Caco-2 (cell line): ENCODE results near the gene SMIM43. TPM values are rescaled to one million over a fixed set of nuclear protein-coding genes. Genes with fewer than 3 reads are reported as not detected.

Experiments
- BruUV-seq: library from RNA; stranded (reverse); fragments of 400-500 nt; replicated peaks from 2 replicates; lab custom pipeline; 2021; lab: Mats Ljungman, UMichigan
- CTCF ChIA-PET: fragments of 300-600 bp; sonication (Branson Sonifier 250); formaldehyde crosslinking; loops from one replicate; lab custom pipeline; 2022; ENCODE audit warnings: antibody characterized with exemption; lab: Charles Lee
- POLR2A ChIA-PET: fragments of 300-600 bp; sonication (Branson Sonifier 250); formaldehyde crosslinking; loops from one replicate; lab custom pipeline; 2022; ENCODE audit warnings: antibody characterized with exemption; lab: Charles Lee
- DNase-seq, 2 experiments: peaks; one replicate each; pipeline versions ENCODE4 v3.0.0 to v3.0.0-alpha.2; 2020 to 2022
- H3K27me3 ChIP-seq: replicated peaks from 2 replicates; pipeline ENCODE4 v1.6.0; 2011; ENCODE audit warnings: low read length; ENCODE audit not compliant: control insufficient read depth, insufficient read depth
- H3K36me3 ChIP-seq: 2 replicates; pipeline ENCODE4 v1.5.1; 2011; ENCODE audit warnings: low read length; ENCODE audit not compliant: control insufficient read depth, insufficient read depth
- H3K4me1 ChIP-seq: fragments of 250-450 bp; sonication (Bioruptor Pico); 2 replicates; pipeline ENCODE4 v1.5.1; 2020; ENCODE audit warnings: mild to moderate bottlenecking
- H3K4me3 ChIP-seq: 2 replicates; pipeline ENCODE4 v1.5.1; 2011; ENCODE audit warnings: low read depth, mild to moderate bottlenecking, control low read depth, low read length
- H3K9me3 ChIP-seq: fragments of 250-450 bp; sonication (Bioruptor Pico); 2 replicates; pipeline ENCODE4 v1.5.1; 2020; ENCODE audit warnings: mild to moderate bottlenecking, moderate library complexity
- H3K27ac Mint-ChIP-seq: one replicate; pipeline ENCODE4 v1.8.0; 2022; ENCODE audit warnings: mixed read lengths; ENCODE audit not compliant: unreplicated experiment
- H3K27me3 Mint-ChIP-seq: one replicate; pipeline ENCODE4 v1.8.0; 2022; ENCODE audit warnings: mixed read lengths; ENCODE audit not compliant: insufficient read depth, unreplicated experiment
- H3K36me3 Mint-ChIP-seq: one replicate; pipeline ENCODE4 v1.8.0; 2022; ENCODE audit warnings: mild to moderate bottlenecking, mixed read lengths; ENCODE audit not compliant: insufficient read depth, unreplicated experiment
- H3K4me1 Mint-ChIP-seq: one replicate; pipeline ENCODE4 v1.8.0; 2022; ENCODE audit warnings: low read depth, mixed read lengths; ENCODE audit not compliant: unreplicated experiment
- H3K4me3 Mint-ChIP-seq: one replicate; pipeline ENCODE4 v1.8.0; 2022; ENCODE audit warnings: mild to moderate bottlenecking, moderate library complexity, mixed read lengths; ENCODE audit not compliant: unreplicated experiment
- H3K9me3 Mint-ChIP-seq: one replicate; pipeline ENCODE4 v1.8.0; 2022; ENCODE audit warnings: mixed read lengths; ENCODE audit not compliant: unreplicated experiment
- CTCF ChIP-seq, 2 experiments: fragments of 200-600 bp in 1 of 2; IDR thresholded peaks; 1 replicate in 1 of 2; 2 replicates in 1 of 2; pipeline versions ENCODE4 v1.5.1 to v1.8.0; 2011 to 2022; ENCODE audit warnings: antibody characterized with exemption in 1 of 2, control low read depth in 1 of 2, inconsistent platforms in 1 of 2, low read depth in 1 of 2, low read length in 1 of 2, mild to moderate bottlenecking in 1 of 2, moderate library complexity in 1 of 2; ENCODE audit not compliant: insufficient read depth in 1 of 2, severe bottlenecking in 1 of 2, unreplicated experiment in 1 of 2
- intact Hi-C: fragments of 100-400 bp; cut with micrococcal nuclease; formaldehyde crosslinking; loops from one replicate; pipeline ENCODE4 v1.10.0; 2022; ENCODE audit not compliant: unreplicated experiment
- total RNA-seq: library from RNA; stranded (reverse); gene quantifications from 2 replicates; pipeline ENCODE4 v1.2.3, GENCODE V29; 2022

SMIM43 gene
- total RNA-seq, 1 experiment from 2014 or later: not detected

GRCh38 chr4:121796283-121796682 lies 31.3 kb upstream of the SMIM43 start:
- Mint-ChIP-seq H3K9me3 (no peaks in the 10 kb centered on the region), H3K4me3 (no peak overlapping the region), H3K36me3 (peaks cover 8% of the 10 kb centered on the region), H3K27ac (no peak overlapping the region), H3K27me3 (no peaks in the 10 kb centered on the region), H3K4me1 (peaks cover 17% of the 10 kb centered on the region)
- DNase-seq: no peak
- intact Hi-C loops: loop anchor here (5.0 kb wide), 1 partner anchor 891 kb away; no protein-coding TSS in a partner anchor
- H3K4me3 ChIP-seq: no peak overlapping the region
- no peaks in the 10 kb centered on the region for H3K9me3 ChIP-seq
- no peak for TF ChIP-seq CTCF (IDR thresholded peaks at IDR 0.05; ENCODE audit: insufficient read depth in 1 of 2, low read depth in 1 of 2, low read length in 1 of 2, severe bottlenecking in 1 of 2, unreplicated experiment in 1 of 2)
- peaks cover 16% of the 10 kb centered on the region; the same call in 1 of the 2 replicates for H3K4me1 ChIP-seq
- no TSS peak for BruUV-seq
- ChIA-PET CTCF (no interaction called here), POLR2A (no interaction called here)
- no peaks in the 10 kb centered on the region for H3K36me3 ChIP-seq
- no peaks in the 10 kb centered on the region for H3K27me3 ChIP-seq

GRCh38 chr4:121794505-121795188 lies 29.7 kb upstream of the SMIM43 start:
- peaks cover 21% of the 10 kb centered on the region; the same call in 1 of the 2 replicates for H3K4me1 ChIP-seq
- no TSS peak for BruUV-seq
- peak in 1 of 2 experiments; percentile 9 for DNase-seq
- no peaks in the 10 kb centered on the region for H3K27me3 ChIP-seq
- Mint-ChIP-seq H3K36me3 (no peaks in the 10 kb centered on the region), H3K9me3 (no peaks in the 10 kb centered on the region), H3K27ac (no peak overlapping the region), H3K4me1 (peaks cover 12% of the 10 kb centered on the region), H3K4me3 (no peak overlapping the region), H3K27me3 (no peaks in the 10 kb centered on the region)
- POLR2A ChIA-PET: no interaction called here
- intact Hi-C loops: loop anchor here (5.0 kb wide), 1 partner anchor 893 kb away; no protein-coding TSS in a partner anchor
- CTCF ChIA-PET: no interaction called here
- TF ChIP-seq CTCF (IDR thresholded peaks at IDR 0.05; ENCODE audit: insufficient read depth in 1 of 2, low read depth in 1 of 2, low read length in 1 of 2, severe bottlenecking in 1 of 2, unreplicated experiment in 1 of 2): no peak
- H3K9me3 ChIP-seq: no peaks in the 10 kb centered on the region
- no peak overlapping the region for H3K4me3 ChIP-seq
- no peaks in the 10 kb centered on the region for H3K36me3 ChIP-seq

GRCh38 chr4:121792966-121793365 lies 28.0 kb upstream of the SMIM43 start:
- Histone ChIP-seq H3K36me3 (no peaks in the 10 kb centered on the region), H3K9me3 (no peaks in the 10 kb centered on the region), H3K27me3 (no peaks in the 10 kb centered on the region), H3K4me1 (peaks cover 17% of the 10 kb centered on the region; the same call in 1 of the 2 replicates), H3K4me3 (no peak overlapping the region)
- Mint-ChIP-seq H3K36me3 (no peaks in the 10 kb centered on the region), H3K27me3 (peaks cover 6% of the 10 kb centered on the region), H3K4me3 (no peak overlapping the region), H3K4me1 (peaks cover 10% of the 10 kb centered on the region), H3K27ac (no peak overlapping the region), H3K9me3 (no peaks in the 10 kb centered on the region)
- DNase-seq: no peak
- no peak for TF ChIP-seq CTCF (IDR thresholded peaks at IDR 0.05; ENCODE audit: insufficient read depth in 1 of 2, low read depth in 1 of 2, low read length in 1 of 2, severe bottlenecking in 1 of 2, unreplicated experiment in 1 of 2)
- POLR2A ChIA-PET: no interaction called here
- intact Hi-C loops: no loop called here
- CTCF ChIA-PET: no interaction called here
- BruUV-seq: no TSS peak
